Activated T-cell treated with anti-CD3 and anti-CD28 coated beads for 1 hour (primary cell): ENCODE results near the gene ZDHHC18.
A peak's percentile ranks its signal among the peaks of the same experiment; 100 is the strongest.
"Not testable (repeated sequence)": the region's sequence is repeated elsewhere in the genome, so short reads cannot be mapped to it uniquely, and the experiment has no call there.

Experiments used
- DNase-seq: peaks from one replicate; pipeline ENCODE4 v3.0.0-alpha.2; 2020; ENCODE audit warnings: low read depth

ZDHHC18 gene

DNA sequence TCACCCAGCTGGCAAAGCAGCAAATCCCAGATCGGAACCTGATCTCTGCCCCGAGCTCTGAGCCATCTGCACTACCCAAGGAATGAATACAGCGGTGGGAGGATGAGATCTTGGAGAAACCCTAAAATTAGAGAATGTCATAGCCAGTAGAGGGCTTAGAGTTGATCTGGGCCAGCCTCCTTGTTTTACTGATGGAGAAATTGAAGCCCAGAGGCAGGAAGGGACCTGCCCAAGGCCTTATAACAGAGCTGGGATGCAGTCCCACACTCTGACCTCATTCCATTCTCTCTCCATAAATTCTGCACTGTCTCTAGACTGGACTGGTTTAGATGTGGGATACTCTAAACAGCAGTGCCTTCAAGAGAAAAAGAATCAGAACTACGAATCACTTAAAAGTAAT, 31.7 kb downstream of the ZDHHC18 start:
- no peak for DNase-seq

GRCh38 chr1:26858891-26859640, 32.6 kb downstream of the ZDHHC18 start:
- DNase-seq, result no peak

DNA sequence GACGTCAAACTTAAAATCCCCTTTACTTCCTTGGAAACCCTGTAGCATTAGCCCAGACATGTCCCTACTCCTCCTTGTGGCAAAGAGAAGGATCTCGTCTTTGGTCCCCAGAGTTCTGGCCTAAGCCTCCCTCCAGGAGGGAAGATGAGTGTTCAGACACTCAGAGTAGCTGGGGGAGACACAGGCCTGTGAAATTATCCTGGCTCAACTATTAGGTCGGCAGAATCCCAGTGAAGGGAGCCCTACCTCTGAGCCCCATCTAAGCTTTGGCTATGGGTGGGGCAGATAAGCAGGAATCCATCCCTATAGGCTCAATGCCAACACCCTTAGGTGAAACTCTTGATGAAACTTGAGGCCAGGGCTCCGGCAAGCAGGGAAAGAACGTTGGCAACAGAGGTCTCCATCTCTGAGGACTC, 34.8 kb downstream of the ZDHHC18 start:
- no peak for DNase-seq

GRCh38 chr1:26861889-26862378, 35.4 kb downstream of the ZDHHC18 start:
- DNase-seq, result no peak

DNA sequence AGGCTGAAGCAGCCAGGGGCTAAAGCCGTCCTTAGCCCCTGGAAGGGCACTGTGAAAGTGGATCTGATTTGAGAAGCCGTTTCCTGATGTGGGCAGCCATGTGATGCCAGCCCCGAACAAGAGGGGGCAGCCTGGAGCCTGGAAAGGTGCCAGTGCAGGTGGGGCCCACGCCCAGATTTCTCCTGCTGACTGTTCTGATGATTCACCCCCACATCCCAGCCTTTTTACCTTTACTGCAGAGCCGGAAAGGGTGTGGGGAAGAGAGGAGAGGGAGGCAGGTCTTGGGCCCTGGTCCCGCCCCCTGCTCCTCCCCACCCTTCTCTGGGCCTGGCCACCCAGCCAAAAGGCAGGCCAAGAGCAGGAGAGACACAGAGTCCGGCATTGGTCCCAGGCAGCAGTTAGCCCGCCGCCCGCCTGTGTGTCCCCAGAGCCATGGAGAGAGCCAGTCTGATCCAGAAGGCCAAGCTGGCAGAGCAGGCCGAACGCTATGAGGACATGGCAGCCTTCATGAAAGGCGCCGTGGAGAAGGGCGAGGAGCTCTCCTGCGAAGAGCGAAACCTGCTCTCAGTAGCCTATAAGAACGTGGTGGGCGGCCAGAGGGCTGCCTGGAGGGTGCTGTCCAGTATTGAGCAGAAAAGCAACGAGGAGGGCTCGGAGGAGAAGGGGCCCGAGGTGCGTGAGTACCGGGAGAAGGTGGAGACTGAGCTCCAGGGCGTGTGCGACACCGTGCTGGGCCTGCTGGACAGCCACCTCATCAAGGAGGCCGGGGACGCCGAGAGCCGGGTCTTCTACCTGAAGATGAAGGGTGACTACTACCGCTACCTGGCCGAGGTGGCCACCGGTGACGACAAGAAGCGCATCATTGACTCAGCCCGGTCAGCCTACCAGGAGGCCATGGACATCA, 36.5 kb downstream of the ZDHHC18 start, which contains the start of gene SFN:
Gene SFN (plus strand): TSS at position 369 of the 904 bp plus-strand sequence. CDS start 64 bp downstream, at position 433.
- DNase-seq, result peak; percentile 40

DNA sequence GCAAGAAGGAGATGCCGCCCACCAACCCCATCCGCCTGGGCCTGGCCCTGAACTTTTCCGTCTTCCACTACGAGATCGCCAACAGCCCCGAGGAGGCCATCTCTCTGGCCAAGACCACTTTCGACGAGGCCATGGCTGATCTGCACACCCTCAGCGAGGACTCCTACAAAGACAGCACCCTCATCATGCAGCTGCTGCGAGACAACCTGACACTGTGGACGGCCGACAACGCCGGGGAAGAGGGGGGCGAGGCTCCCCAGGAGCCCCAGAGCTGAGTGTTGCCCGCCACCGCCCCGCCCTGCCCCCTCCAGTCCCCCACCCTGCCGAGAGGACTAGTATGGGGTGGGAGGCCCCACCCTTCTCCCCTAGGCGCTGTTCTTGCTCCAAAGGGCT, 37.2 kb downstream of the ZDHHC18 start:
- DNase-seq, result no peak

DNA sequence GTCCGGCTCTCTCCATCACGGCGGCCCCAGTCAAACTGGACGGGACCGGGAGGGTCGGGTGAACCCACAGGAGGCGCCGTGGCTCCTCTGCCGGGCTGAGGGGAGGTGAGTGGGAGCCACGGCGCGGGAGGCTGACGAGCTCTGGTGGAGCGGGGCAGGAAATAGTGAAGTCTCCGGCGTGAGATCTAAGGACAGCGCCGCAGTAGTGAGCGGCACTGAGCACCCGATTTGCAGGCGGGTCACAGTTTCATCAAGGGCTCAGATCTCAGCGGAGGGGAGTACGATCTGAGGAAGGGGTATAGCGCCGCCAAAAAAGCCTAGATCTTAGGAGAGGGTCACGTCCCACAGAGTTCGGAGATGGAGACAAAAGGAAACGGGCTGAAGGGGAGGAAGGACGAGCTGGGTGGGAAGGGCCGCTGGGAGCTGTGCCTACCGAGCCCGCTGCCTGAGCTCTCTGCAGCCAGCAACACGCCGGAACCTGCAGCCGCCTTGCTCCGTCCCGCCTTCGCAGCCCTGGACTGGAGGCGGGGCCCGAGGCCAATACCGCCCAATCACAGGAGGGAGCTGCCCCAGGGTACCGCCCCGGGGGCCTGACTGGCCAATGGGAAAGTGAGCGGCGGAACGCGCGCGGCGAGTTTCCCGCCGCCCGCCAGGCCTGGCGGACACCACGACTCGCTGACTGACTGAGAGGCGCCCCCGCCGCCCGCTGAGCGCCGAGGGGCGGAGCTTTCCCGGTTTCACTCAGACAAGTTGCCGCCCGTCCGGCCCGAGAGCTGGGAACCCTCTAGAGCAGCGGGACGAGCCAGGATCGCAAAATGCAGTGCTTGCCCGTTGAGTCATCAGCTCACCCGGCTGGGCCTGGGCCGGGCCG, 38.4 kb downstream of the ZDHHC18 start:
- DNase-seq, result peak; percentile 89

GRCh38 chr1:26873097-26873496, 46.6 kb downstream of the ZDHHC18 start:
- DNase-seq, result not testable (repeated sequence)

DNA sequence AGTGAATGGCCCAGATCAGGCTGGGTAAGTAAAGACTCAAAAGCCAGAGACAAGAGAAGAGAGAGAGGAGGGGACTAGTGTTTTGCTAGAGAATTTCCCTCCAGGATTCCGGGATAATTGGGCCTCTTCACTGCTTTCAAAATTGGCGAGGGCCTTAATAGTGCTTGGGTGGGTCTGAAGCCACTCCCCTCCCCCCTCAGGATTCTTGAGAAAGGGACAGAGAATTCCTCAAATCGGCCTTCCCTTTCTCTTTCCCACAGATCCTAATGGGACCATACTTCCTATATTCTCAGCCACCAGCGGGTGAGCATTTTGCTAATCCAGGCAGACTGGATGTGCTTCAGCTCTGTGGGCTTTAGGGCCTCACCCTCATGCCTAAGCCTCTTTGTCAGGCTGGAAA, 48.4 kb downstream of the ZDHHC18 start:
- DNase-seq, result no peak

- no peak for DNase-seq
These were observed 50.8 kb downstream of the ZDHHC18 start for GRCh38 chr1:26877326-26877725.

GRCh38 chr1:26879793-26880192, 53.3 kb downstream of the ZDHHC18 start:
- DNase-seq, result no peak

DNA sequence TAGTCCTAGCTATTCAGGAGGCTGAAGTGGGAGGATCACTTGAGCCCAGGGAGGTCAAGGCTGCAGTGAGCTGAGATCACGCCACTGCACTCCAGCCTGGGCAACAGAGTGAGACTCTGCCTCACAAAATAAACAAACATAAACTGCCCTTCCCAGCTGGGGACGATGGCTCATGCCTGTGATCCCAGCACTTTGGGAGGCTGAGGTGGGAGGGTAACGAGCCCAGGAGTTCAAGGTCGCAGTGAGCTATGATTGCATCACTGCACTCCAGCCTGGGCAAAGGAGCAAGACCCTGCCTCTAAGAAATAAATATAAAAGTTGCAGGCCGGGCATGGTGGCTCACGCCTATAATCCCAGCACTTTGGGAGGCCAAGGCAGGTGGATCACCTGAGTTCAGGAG, 55.1 kb downstream of the ZDHHC18 start:
- not testable (repeated sequence) for DNase-seq

DNA sequence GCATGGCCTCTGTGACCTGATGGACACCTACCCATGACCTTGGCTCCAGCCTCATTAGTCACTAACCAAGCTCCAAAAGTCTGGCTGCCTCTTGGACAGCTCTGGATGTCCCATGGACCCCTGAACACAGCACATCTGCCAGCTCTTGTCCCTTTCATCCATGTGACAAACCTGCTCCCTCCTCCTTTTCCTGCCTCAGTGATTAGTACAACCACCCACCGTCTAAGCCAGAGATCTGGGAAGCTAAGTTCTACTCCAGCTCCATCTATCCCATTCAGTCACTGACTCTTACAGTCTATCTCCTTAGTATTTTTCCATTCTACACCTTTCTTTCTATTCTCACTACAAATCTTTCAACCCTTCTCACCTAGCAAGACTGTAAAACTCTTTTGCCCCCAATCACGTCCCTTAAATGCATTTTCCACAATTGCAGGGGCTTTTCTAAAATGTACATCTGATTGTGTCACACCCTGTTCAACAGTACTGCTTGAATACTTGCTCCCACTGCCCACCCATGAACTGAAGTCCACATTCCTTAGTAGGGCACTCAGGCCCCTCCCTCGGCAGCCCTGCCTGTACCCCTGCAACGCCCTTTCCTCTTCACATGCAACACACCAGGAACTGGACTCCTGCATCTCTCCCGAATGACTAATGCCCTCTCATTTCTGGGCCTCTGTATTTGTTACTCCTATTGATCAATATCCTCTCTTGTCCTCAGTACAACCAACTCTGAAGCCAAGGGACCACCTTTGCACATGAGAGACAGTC, 56.4 kb downstream of the ZDHHC18 start:
- no peak for DNase-seq

DNA sequence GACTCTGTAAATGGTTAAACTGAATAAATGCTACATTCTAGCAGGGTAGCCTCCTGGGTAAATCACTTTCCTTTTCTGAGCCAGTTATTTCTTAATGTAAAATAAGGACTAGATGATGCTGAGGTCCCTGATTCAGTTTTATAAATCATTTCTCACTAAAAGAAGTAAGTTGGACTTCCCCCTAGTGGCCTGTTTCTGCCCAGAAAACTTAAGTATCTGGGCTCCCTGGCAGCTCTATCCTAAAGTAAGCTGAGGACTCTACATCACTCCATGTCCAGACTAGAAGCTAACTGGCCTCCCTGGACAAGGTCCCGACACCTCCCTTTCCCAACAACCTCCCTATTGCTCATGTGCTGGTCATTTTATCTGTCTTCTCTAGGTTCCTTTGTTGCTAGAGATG, 60.6 kb downstream of the ZDHHC18 start:
- DNase-seq, result no peak

DNA sequence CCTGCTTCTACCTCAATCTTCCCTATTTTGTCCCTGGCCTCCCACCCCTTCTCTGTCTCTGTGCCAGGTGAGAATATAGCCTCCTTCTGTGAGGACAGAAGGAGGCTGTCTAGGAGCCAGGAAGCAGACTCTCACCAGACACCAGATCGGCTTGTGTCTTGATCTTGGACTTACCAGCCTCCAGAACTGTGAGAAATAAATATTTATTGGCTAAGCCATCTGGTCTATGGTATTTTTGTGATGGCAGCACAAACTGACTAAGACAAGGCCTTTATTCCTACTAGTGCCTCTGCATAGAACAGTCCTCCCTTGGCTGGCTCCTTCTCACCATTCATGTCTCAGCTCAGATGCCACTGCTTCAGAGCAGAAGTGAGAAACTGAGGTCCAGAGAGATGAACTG, 61.7 kb downstream of the ZDHHC18 start:
- no peak for DNase-seq

GRCh38 chr1:26889551-26890466, 63.3 kb downstream of the ZDHHC18 start, which contains the start of gene GPN2:
Gene GPN2, minus strand, starts transcription at chr1:26890283. Its CDS starts 187 bp downstream, at chr1:26890096.
- DNase-seq, result peak; percentile 68

GRCh38 chr1:26890467-26890796, 63.9 kb downstream of the ZDHHC18 start:
- no peak for DNase-seq

- no peak for DNase-seq
These were observed 67.8 kb downstream of the ZDHHC18 start for GRCh38 chr1:26894263-26894662.

GRCh38 chr1:26897351-26897750, 70.9 kb downstream of the ZDHHC18 start:
- DNase-seq, result no peak
